ENCODE data around the gene NTNG2. TPM values are rescaled to one million over a fixed set of nuclear protein-coding genes. Genes with fewer than 3 reads are reported as not detected.
A peak's percentile ranks its signal among the peaks of the same experiment; 100 is the strongest.

The NTNG2 gene
- total RNA-seq, 1 donor from 2014 or later, result 4.0 TPM

DNA sequence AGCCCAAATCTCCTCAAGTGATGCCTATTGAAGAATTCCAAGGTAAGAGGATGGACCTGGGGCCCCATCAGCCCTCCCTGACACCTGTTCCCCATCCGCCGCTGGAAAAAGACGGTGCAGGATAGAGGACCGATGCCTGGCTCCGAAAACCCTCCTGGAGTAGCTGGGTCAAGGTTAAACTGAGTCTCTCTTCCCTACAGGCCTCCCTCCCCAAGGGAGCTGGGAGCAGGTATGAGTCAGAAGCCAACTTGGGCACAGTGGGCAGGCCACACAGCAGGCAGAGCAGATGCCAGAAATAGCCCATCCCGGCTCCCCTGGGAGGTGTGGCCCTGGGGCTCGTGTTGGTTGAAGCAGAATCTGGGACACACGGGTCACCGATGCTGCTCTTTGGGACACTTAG lies 75.6 kb downstream of the NTNG2 start:
- no peak overlapping the region for H3K27ac Mint-ChIP-seq
- H3K9me3 Mint-ChIP-seq, result no peaks in the 10 kb centered on the region
- TF ChIP-seq, protein P1, sequence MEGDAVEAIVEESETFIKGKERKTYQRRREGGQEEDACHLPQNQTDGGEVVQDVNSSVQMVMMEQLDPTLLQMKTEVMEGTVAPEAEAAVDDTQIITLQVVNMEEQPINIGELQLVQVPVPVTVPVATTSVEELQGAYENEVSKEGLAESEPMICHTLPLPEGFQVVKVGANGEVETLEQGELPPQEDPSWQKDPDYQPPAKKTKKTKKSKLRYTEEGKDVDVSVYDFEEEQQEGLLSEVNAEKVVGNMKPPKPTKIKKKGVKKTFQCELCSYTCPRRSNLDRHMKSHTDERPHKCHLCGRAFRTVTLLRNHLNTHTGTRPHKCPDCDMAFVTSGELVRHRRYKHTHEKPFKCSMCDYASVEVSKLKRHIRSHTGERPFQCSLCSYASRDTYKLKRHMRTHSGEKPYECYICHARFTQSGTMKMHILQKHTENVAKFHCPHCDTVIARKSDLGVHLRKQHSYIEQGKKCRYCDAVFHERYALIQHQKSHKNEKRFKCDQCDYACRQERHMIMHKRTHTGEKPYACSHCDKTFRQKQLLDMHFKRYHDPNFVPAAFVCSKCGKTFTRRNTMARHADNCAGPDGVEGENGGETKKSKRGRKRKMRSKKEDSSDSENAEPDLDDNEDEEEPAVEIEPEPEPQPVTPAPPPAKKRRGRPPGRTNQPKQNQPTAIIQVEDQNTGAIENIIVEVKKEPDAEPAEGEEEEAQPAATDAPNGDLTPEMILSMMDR (conservative IDR thresholded peaks at IDR 0.05), result no peak
- H3K36me3 Mint-ChIP-seq, result no peaks in the 10 kb centered on the region
- H3K27me3 Mint-ChIP-seq, result peaks cover 46% of the 10 kb centered on the region
- H3K4me3 Mint-ChIP-seq, result no peak overlapping the region
- peaks cover 12% of the 10 kb centered on the region for H3K4me1 Mint-ChIP-seq (ENCODE audit: unreplicated experiment)
- no peak for DNase-seq (ENCODE audit: extremely low spot score, unreplicated experiment)

DNA sequence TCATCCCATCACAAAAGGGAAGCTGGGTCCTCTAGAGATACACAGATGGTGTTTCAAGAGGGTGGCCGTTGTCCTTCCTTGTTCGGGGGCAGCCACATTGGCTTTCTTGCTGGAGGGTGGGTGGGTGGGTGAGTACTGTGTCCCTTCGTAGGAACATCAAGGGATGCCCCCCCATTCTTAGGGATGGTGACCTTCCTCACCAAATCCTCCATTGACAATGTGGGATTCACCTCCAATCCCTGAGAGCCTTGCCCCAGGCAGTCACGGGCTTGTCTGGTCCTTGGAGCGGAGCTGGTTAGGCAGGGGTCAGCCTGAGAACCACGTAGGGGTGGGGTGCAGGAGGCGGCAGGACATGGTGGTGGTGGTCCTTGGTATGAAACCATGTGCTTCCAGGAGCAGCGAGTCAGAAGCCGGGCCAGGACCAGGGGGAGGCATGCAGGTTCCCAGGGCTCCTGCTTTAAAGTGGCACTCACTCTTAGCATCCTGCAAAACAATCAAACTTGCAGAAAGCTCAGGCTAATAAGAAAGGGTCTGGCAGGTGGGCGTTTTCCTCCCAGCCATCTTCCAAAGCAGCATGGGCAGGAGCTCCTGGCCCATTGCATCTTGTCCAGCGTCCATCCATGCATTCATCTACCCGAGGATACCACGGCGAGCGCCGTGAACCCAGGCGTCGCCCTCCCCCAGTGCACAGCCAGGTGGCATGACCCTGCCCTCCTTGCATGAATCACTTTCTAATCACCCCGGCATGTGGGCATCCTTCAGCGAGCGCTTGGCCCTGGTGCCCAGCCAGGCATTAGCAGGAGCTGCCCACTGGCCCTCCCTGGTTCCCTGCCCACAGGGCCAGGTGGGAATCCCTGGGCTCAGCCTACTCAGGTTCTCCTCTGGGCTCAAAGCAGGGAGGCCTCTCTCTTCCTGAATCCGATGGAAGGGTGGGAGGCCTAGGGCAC lies 76.4 kb downstream of the NTNG2 start:
- Mint-ChIP-seq H3K4me3 (no peak overlapping the region), H3K27ac (no peak overlapping the region), H3K27me3 (peaks cover 49% of the 10 kb centered on the region), H3K9me3 (no peaks in the 10 kb centered on the region), H3K4me1 (ENCODE audit: unreplicated experiment) (peaks cover 13% of the 10 kb centered on the region), H3K36me3 (no peaks in the 10 kb centered on the region)
- TF ChIP-seq, protein P1 (conservative IDR thresholded peaks at IDR 0.05), result no peak
- DNase-seq (ENCODE audit: extremely low spot score, unreplicated experiment), result no peak

DNA sequence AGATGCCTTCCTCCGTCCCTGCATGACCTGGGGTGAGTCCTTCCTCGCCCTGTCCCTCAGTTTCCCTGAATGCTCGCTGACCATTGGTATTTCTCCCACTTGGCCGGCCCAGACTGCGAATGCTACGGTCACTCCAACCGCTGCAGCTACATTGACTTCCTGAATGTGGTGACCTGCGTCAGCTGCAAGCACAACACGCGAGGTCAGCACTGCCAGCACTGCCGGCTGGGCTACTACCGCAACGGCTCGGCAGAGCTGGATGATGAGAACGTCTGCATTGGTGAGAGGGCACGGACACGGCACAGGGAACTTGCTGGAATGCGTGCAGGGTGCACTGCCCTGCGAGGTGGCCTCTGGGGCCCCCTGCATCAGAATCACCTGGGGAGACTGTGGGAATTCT lies 77.1 kb downstream of the NTNG2 start:
- H3K4me1 Mint-ChIP-seq (ENCODE audit: unreplicated experiment), result peaks cover 13% of the 10 kb centered on the region
- no peaks in the 10 kb centered on the region for H3K9me3 Mint-ChIP-seq
- H3K27ac Mint-ChIP-seq, result no peak overlapping the region
- TF ChIP-seq, protein P1 (conservative IDR thresholded peaks at IDR 0.05), result no peak
- H3K4me3 Mint-ChIP-seq, result no peak overlapping the region
- peaks cover 52% of the 10 kb centered on the region for H3K27me3 Mint-ChIP-seq
- H3K36me3 Mint-ChIP-seq, result no peaks in the 10 kb centered on the region
- DNase-seq (ENCODE audit: extremely low spot score, unreplicated experiment), result no peak

DNA sequence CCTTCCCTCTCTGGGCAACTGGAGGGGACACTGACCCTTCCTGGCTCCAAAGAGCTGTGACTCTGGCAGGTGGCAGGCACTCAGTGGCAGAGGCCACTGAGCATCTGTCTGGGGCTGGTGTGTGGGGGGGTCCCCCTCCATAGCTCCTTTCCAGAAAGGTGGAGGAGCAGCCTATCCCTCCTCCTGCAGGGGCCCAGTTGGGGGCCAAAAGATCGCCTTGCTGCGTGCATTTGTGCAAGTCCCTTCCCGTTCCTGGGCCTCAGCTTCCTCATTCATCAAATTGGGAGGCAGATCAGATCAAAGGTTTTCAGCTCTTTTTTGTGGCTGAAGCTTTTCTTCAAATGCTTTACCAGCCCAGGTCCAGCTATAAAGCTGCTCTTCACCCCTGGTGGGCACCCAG lies 77.7 kb downstream of the NTNG2 start:
- H3K27me3 Mint-ChIP-seq, result peaks cover 52% of the 10 kb centered on the region
- H3K36me3 Mint-ChIP-seq, result no peaks in the 10 kb centered on the region
- peaks cover 17% of the 10 kb centered on the region for H3K4me1 Mint-ChIP-seq (ENCODE audit: unreplicated experiment)
- TF ChIP-seq, protein P1 (conservative IDR thresholded peaks at IDR 0.05), result no peak
- H3K27ac Mint-ChIP-seq, result no peak overlapping the region
- H3K4me3 Mint-ChIP-seq, result no peak overlapping the region
- DNase-seq (ENCODE audit: extremely low spot score, unreplicated experiment), result no peak
- H3K9me3 Mint-ChIP-seq, result no peaks in the 10 kb centered on the region

DNA sequence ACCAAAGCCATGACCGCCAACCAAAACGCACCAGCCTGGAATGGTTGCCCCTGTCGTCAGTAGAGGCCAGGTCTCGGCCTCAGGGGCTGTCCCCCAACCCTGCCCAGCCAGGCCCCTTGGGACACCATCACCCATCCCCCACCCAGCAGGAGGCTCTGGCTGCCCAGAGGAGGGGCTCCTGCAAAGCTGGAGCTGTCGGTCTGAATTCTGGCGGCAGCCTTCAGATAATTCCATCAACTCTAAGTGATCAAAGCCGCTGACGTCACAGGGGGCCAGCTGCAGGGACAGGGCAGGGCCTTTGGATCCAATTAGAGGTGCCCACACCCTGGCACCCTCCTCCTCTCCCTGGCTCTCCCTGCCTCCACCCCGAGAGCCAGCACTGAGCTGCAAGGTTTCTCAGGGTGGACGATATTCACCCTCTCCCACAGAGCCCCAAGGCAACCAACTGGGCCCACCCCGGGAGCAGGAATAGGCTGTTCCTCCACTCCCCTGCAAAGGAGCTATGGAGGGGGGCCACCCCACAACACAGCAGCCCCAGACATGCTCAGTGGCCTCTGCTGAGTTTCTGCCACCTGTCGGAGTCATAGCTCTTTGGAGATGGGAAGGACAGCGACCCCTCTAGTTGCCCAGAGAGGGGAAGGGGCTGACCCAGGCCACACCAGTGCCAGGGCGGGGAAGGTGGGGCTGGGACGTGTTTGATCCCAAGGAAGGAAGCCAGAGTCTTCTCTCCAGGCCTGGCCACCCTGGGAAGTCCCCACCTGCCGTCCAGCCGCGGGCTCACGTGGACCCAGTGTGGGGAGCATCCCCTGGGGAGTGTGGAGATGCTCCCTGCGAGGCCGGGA lies 78.4 kb downstream of the NTNG2 start:
- peaks cover 47% of the 10 kb centered on the region for H3K27me3 Mint-ChIP-seq
- no peak overlapping the region for H3K27ac Mint-ChIP-seq
- H3K4me3 Mint-ChIP-seq, result peak overlapping the region; percentile 31
- DNase-seq (ENCODE audit: extremely low spot score, unreplicated experiment), result no peak
- H3K4me1 Mint-ChIP-seq (ENCODE audit: unreplicated experiment), result peaks cover 18% of the 10 kb centered on the region
- TF ChIP-seq, protein P1 (conservative IDR thresholded peaks at IDR 0.05), result no peak
- no peaks in the 10 kb centered on the region for H3K36me3 Mint-ChIP-seq
- no peaks in the 10 kb centered on the region for H3K9me3 Mint-ChIP-seq

Data from type B pancreatic cell (in vitro differentiated cells).